ENCODE results near the gene FRMD4B.
A peak's percentile ranks its signal among the peaks of the same experiment; 100 is the strongest.

The FRMD4B gene

GRCh38 chr3:69126999-69127398, 258.9 kb downstream of the FRMD4B start:
- no peak for DNase-seq (ENCODE audit: low read depth)

GRCh38 chr3:69126216-69126615, 259.7 kb downstream of the FRMD4B start:
- no peak for DNase-seq (ENCODE audit: low read depth)

- DNase-seq (ENCODE audit: low read depth) = no peak
Measured at GRCh38 chr3:69122403-69122802, 263.5 kb downstream of the FRMD4B start, which contains the start of gene LMOD3. TSS of gene LMOD3 (minus strand) at chr3:69122595. CDS start at chr3:69122386, 209 bp downstream.

GRCh38 chr3:69121950-69122349, 263.9 kb downstream of the FRMD4B start:
- DNase-seq (ENCODE audit: low read depth) = no peak

- DNase-seq (ENCODE audit: low read depth) = no peak
Measured at GRCh38 chr3:69121513-69121912, 264.4 kb downstream of the FRMD4B start.

- DNase-seq (ENCODE audit: low read depth) = peak; percentile 64
Measured at GRCh38 chr3:69120879-69121464, 264.9 kb downstream of the FRMD4B start.
